Activated CD8-positive, alpha-beta memory T cell treated with anti-CD3 and anti-CD28 coated beads for 1 hour (primary cell): ENCODE results near the gene YKT6.

Source experiments
- DNase-seq, 2 donors: peaks; one replicate each; pipeline ENCODE4 v3.0.0-alpha.2; 2020; ENCODE audit warnings: low read depth in 1 of 2; ENCODE audit errors: extremely low read depth in 1 of 2

YKT6 gene

DNA sequence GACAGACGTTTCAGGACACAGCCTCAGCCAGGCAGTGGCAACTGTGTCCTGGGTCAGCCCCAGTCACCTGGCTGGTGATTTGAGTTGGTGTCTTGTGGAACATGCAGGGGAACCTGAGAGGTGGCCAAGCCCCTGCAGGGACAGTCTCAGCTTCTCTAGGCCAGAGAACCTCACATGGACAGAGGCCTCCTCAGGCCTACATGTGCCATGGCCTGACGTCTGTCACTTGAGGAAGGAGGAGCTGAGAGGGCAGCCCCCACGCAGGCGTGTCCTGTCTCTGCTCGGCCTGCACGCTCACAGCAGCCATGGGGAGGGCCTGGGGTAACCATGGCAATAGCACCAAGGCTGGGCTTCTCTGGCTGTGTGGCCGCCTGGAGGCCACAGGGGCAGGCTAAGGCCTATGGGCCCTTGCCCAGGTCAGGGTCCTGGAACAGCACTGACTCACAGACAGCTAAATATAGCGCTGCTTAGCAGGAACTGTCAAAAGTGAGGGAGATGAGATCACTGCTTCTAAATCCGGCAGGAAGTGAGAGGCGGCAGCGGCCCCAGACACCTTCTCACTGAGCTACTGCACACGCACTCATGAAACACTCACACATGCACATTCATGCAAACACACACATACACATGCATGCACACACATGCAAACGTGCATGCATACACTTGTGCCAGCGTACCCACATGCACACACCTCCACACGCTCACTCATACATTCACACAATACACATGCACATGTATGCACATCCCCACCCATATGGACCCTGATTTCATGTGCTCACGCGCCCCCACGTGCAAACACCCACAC, 57.0 kb downstream of the YKT6 start:
- peak in 1 of 2 donors; percentile 23 for DNase-seq

DNA sequence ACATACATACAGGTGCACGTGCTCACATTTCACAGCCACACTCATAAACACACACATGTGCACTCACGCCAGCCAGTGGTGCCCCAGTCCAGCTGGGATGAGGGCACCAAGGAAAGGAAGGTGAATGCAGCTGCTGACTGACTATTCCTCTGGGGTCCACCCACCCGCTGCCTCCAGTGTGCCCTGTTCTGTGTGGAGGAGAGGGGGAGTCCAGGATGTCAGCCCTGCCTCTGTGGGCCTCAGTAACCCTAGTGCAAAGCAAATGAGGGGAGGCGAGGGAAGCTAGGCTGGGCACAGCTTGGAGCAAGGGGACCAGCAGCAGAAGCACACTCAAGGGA, 57.6 kb downstream of the YKT6 start:
- DNase-seq = no peak

DNA sequence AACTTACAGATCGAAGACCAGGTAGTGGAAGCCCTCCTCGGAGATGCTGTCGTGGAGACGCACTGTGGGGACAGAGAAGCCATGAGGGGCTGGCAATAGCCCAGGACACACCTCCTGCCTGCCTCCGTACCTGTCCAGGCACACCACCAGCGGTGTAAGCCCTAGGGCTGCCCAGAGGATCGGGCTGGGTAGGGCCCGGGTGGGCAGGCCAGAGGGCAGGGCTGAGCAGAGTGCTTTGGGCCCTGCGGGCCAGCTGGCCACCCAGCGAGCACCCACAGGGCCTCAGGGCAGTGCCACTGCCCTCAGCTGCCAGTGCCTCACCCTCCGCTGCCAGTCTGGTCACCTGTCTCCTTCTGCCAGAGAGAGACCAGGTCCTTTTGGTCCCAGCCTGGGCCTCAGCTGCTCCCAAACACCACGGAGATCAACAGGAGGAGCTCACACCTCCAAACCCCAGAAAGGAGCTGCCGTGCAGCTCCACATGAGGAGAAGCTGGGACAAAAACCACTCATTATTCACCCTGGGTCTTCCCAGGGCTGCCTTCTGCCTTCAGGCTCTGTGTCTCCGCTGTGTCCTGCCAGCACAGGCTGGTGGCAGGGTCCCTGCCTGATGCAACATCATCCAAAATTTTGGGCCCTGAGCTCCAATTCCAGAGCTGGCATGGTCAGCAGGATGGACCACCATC, 58.2 kb downstream of the YKT6 start:
- no peak for DNase-seq

DNA sequence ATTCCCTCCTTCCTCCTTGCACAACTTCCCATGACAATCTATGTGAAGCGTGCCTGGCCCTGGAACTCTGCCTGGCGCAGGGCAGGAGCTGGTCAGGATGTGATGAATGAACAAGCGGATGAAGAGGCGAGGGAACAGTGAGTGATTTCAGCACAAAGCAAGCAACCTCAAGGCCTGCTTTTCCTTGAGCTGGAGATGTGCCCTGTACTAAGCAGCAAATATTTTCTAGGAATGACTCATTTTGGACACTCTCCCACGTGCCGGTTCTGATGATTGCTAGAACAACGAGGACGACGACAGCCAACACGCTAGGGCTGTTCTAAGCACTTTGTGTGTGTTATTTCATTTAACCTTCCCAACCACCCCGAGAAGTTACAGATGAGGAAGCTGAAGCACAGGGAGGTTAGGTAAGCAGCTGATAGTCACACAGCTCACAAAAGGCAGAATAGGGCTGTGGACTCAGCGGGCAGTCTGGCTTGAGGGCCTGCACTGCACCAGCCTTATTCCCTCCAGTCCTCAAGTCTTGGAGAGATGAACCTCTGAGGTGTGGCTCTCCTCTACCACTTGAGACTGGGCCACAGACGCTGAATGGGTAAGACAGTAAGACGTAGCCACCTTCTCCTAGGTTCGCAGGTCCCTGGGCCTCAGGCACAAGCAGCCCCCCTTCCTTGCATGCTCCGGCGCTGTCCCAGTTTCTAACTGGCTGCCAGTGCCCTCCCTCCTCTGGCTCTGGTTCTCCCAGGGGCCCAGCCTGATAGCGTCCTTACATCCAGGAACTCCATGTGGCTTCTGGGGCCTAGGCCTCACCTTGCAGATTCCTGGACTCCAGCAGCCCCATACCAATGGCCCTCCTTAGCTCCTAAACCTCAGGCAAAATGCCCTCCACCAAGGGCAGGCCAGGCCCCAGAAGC, 59.0 kb downstream of the YKT6 start:
- DNase-seq = no peak

DNA sequence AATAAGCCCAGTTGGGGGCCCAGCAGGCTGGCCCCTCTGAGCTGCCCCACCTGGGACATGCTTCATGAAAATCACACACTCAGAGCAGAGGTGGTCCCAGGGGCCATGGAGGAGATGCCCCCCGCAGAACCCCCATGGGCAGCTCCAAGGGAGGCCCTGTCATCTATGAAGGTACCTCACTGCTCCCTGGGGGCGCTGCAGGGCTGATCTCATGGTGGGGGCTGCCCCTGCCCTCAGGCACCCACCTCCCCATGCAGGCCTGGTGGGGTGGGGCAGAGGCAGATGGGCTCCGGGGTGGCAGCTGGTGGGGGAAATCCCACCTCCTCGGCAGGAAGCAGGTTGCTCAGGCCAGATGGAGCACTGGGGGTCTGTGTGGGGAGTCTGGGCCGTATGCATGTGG, 60.5 kb downstream of the YKT6 start:
- no peak for DNase-seq

DNA sequence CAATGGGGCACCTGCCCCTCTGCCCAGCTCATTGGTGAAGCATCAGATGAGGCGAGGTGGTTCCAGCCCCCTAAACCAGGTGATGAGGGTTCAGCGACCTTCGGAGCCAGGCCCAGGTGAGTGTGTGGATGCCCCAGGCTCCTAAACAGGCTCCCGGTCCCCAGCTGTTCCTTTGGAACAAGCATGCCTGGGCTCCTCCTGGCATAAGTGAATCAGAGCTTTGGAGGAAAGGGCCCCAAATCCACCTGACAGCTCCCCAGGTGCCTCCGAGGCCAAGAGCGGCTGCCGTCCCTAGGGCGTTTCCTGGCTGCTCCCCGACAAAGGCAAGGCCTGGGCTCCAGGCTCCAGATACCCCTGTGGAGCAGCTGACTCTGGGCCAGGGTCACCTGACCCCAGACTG, 61.3 kb downstream of the YKT6 start:
- DNase-seq = no peak

DNA sequence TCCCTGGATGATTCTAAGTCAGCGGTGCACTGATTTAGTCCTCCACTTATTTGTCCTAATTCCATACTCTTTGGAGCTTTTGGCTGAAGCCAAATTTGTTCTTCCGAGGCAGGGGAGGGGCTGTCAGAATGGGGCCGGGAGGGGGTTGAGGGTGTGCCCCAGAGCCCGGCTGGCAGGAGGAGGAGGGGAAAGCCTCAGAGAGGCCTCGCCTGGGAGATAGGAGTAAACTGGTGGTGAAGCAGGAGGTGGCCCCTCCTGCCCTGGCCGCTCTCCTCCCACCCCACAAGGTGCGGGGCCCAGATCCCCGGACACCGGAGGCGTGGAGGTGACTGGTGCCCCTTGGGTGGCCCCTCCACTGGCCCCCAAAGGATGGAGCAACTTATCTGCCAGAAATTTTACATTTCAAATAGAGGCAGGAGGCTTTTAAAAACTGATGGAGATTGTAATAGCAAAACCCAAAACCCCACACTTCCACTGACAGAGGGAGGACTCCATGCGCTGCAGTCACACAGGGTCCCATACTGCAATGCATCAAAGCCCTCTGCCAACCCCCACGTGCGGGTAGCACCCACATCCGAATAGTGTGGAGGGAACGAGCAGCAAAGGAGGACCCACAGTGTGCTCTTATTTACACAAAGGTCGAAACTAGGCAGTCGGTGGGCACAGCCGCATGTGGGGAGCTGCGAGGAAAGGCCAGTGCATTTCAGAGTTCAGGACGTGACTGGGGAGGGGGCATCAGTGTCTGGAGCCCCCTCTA, 62.7 kb downstream of the YKT6 start:
- no peak for DNase-seq
